Tibial nerve (tissue), 4 donors: Measurements from ENCODE around the gene SERINC5. TPM values are rescaled to one million over a fixed set of nuclear protein-coding genes. Genes with fewer than 3 reads are reported as not detected.

Experiments
- DNase-seq, 2 donors: peaks; one replicate each; pipeline ENCODE4 v3.0.0-alpha.2; 2019; ENCODE audit warnings: low spot score in 2 of 2
- H3K27ac ChIP-seq, 4 donors: fragments of 200-600 bp; sonication (generic) in 3 of 4; one replicate each; pipeline ENCODE4 v1.5.1; 2017 to 2019; ENCODE audit warnings: mild to moderate bottlenecking in 1 of 4
- H3K27me3 ChIP-seq, 2 donors: fragments of 200-600 bp; sonication (generic) in 1 of 2; one replicate each; pipeline versions ENCODE4 v1.5.1 to v1.6.0; 2017 to 2019
- H3K36me3 ChIP-seq, 3 donors: fragments of 200-600 bp; sonication (generic); one replicate each; pipeline ENCODE4 v1.5.1; 2018 to 2019
- H3K4me1 ChIP-seq, 4 donors: fragments of 200-600 bp; sonication (generic) in 3 of 4; one replicate each; pipeline ENCODE4 v1.5.1; 2017 to 2019
- H3K4me3 ChIP-seq, 4 donors: fragments of 200-600 bp; sonication (generic) in 3 of 4; one replicate each; pipeline ENCODE4 v1.5.1; 2017 to 2019; ENCODE audit warnings: mild to moderate bottlenecking in 1 of 4, moderate library complexity in 1 of 4
- H3K9me3 ChIP-seq, 4 donors: fragments of 200-600 bp; sonication (generic) in 3 of 4; one replicate each; pipeline ENCODE4 v1.5.1; 2017 to 2019
- EP300 ChIP-seq, 2 donors: sonication (generic); formaldehyde crosslinking; IDR thresholded peaks; one replicate each; pipeline ENCODE4 v1.6.1; 2017; ENCODE audit warnings: antibody characterized with exemption in 2 of 2, mild to moderate bottlenecking in 1 of 2
- POLR2A ChIP-seq, 2 donors: fragments of 450-650 bp; IDR thresholded peaks; one replicate each; pipeline ENCODE4 v1.6.1; 2017; ENCODE audit warnings: antibody characterized with exemption in 2 of 2, mild to moderate bottlenecking in 2 of 2, moderate library complexity in 2 of 2
- WGBS, 2 donors: methylation state at CpG; one replicate each; pipeline ENCODE4 v1.1.5; 2018; 5-methylcytosine and 5-hydroxymethylcytosine counted together
- total RNA-seq, 4 donors: library from RNA; depleted of rRNA; stranded (reverse); fragments of >200 nt; gene quantifications; one replicate each; pipeline ENCODE4 v1.1.0, GENCODE V29; 2016
- TF ChIP-seq, protein P1 (sequence below), 5 experiments: fragments of 200-600 bp in 3 of 5; fragments of 450-650 bp in 2 of 5; sonication (generic) in 3 of 5; IDR thresholded peaks; one replicate each; pipeline ENCODE4 v1.5.1; 2016 to 2019; ENCODE audit warnings: antibody characterized with exemption in 5 of 5, mild to moderate bottlenecking in 3 of 5, moderate library complexity in 2 of 5

SERINC5 gene
- total RNA-seq, 4 donors from 2014 or later: 29.1 to 35.8 (median 32.3) TPM

DNA sequence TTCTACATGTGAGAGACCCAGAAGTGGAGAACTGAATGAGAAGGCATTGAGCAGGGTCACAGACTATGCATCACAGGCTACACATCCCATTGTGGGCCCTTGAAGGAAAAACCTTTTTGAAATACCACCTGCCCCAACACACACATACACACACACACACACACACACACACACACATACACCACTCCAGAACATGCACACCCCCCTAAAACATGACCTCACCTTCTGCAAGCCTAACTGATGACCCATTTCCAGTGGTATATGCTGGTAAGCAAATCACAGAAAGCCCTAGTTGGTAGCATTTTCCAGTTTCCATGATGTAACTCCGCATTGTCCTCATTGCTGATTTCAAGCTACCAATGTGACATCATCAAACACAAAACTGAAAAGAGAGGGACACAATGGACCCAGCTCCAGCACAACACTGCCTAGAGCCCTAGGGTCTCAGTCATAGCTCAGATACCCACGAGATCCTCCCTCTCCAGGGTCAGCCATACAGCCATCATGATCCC is 184.3 kb downstream of the SERINC5 start:
- DNase-seq: no peak
- WGBS, 2 donors: 90% methylated on average over 2 of the region's 2 CpGs

DNA sequence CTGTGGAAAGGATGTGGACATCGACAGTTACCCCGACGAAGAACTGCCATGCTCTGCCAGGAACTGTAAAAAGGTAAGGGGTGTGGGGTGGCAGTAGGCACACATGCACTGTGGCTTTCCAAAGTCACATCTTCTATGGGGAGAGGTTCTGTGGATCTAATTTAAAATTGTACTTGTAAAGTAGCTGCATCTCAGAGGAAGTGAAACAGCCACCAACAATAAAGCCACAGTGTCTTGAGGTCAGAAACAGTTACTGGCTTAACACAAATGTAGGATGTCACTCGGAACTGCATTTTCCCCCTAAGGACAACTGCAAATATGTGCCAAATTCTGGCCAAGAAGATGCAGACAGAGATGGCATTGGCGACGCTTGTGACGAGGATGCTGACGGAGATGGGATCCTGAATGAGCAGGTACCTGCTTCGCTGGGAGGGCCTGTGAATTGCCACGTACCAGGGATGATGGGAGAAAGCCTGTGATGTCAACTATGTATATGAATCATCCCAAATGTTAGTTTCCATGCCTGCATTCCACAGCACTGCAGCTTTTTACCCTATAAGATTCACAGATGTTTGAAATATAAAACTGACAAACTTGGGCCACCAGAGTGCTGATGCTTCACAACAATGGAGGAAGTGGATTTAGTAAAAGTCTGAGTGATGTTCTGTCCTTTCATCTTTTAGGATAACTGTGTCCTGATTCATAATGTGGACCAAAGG is 185.4 kb downstream of the SERINC5 start:
- Histone ChIP-seq H3K36me3 (peaks cover 0 to 43% (median 0%) of the 10 kb centered on the region in 3 donors), H3K4me3 (peak overlapping the region in 1 of 4 donors; percentile 20), H3K9me3 (no peaks in the 10 kb centered on the region), H3K4me1 (peaks cover 0 to 23% (median 3%) of the 10 kb centered on the region in 4 donors), H3K27me3 (no peaks in the 10 kb centered on the region), H3K27ac (peak overlapping the region in 2 of 4 donors; percentile 78 to 81)
- no peak for TF ChIP-seq EP300 (IDR thresholded peaks at IDR 0.05)
- TF ChIP-seq, protein P1, sequence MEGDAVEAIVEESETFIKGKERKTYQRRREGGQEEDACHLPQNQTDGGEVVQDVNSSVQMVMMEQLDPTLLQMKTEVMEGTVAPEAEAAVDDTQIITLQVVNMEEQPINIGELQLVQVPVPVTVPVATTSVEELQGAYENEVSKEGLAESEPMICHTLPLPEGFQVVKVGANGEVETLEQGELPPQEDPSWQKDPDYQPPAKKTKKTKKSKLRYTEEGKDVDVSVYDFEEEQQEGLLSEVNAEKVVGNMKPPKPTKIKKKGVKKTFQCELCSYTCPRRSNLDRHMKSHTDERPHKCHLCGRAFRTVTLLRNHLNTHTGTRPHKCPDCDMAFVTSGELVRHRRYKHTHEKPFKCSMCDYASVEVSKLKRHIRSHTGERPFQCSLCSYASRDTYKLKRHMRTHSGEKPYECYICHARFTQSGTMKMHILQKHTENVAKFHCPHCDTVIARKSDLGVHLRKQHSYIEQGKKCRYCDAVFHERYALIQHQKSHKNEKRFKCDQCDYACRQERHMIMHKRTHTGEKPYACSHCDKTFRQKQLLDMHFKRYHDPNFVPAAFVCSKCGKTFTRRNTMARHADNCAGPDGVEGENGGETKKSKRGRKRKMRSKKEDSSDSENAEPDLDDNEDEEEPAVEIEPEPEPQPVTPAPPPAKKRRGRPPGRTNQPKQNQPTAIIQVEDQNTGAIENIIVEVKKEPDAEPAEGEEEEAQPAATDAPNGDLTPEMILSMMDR (IDR thresholded peaks at IDR 0.05): no peak
- TF ChIP-seq POLR2A (IDR thresholded peaks at IDR 0.05): no peak
- DNase-seq: no peak
- WGBS, 2 donors: 70 to 76% methylated on average over 10 of the region's 10 CpGs

More for the DNA sequence above, 184.3 kb downstream of the SERINC5 start:
- TF ChIP-seq EP300 (IDR thresholded peaks at IDR 0.05) (no peak), POLR2A (IDR thresholded peaks at IDR 0.05) (no peak)
- TF ChIP-seq, protein P1 (IDR thresholded peaks at IDR 0.05): no peak
- no peak overlapping the region for H3K4me3 ChIP-seq
- peaks cover 0 to 23% (median 3%) of the 10 kb centered on the region in 4 donors for H3K4me1 ChIP-seq
- no peaks in the 10 kb centered on the region for H3K9me3 ChIP-seq
- H3K27me3 ChIP-seq: no peaks in the 10 kb centered on the region
- H3K27ac ChIP-seq: no peak overlapping the region
- H3K36me3 ChIP-seq: peaks cover 0 to 52% (median 0%) of the 10 kb centered on the region in 3 donors

DNA sequence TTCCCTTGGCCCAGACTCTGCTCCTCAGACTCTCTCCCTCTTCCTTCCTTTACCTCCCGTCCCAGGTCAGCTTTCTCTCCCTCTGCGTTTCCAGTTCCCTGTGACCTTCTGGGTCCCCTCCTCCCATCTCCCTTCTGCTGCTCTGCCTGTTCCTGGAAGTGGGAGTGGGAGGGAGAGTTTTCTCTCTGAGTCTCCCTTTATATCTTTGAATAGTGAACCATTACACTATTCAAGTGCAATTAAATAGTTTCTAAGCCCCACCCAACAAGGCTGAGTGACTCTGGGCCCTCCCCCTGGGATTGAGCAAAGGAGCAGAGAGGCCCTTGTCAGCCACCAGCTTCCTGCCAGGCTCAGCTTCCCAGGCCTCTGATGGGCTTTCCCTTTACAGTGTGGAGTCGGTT is 185.9 kb downstream of the SERINC5 start:
- TF ChIP-seq POLR2A (IDR thresholded peaks at IDR 0.05) (no peak), EP300 (IDR thresholded peaks at IDR 0.05) (no peak)
- TF ChIP-seq, protein P1 (IDR thresholded peaks at IDR 0.05): no peak
- no peak for DNase-seq
- Histone ChIP-seq H3K27ac (peak overlapping the region in 3 of 4 donors; percentile 56 to 81 (median 78)), H3K4me3 (peak overlapping the region in 1 of 4 donors; percentile 20), H3K9me3 (no peaks in the 10 kb centered on the region), H3K36me3 (peaks cover 0 to 39% (median 0%) of the 10 kb centered on the region in 3 donors), H3K27me3 (no peaks in the 10 kb centered on the region), H3K4me1 (peaks cover 0 to 23% (median 3%) of the 10 kb centered on the region in 4 donors)
- 21 to 23% methylated on average over 3 of the region's 3 CpGs for WGBS, 2 donors

DNA sequence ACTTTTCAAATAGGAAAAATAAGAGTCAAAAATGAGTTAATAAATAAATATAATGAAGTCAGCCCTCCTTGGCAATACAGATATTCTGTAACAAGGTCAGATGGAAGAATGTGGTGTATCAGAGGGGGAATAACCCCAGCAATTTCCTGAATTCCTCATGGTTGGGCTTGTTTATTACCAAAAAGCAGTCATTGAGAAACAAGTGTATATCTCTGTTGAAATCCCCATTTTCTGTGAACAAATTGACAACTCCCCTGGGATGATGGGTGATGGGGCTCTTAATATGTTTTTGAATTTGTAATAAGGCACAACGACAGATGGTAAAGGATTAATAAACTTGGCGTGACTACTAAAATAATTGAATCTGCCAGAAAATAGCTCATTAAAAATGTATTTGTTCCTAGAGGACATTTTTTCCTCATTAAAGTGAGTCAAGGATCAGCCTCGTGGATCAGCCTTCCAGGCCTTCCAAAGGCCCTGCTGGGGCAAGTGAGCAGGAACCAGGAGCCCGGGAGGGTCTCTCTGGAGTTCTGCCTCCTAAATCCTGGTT is 186.5 kb downstream of the SERINC5 start:
- H3K27ac ChIP-seq: peak overlapping the region in 3 of 4 donors; percentile 56 to 81 (median 78)
- 29 to 30% methylated on average over 4 of the region's 4 CpGs for WGBS, 2 donors

More for the DNA sequence above, 186.5 kb downstream of the SERINC5 start:
- Histone ChIP-seq H3K27me3 (no peaks in the 10 kb centered on the region), H3K9me3 (no peaks in the 10 kb centered on the region), H3K4me3 (no peak overlapping the region), H3K36me3 (peaks cover 0 to 33% (median 0%) of the 10 kb centered on the region in 3 donors), H3K4me1 (peaks cover 0 to 23% (median 3%) of the 10 kb centered on the region in 4 donors)
- no peak for DNase-seq
- TF ChIP-seq, protein P1 (IDR thresholded peaks at IDR 0.05): no peak
- TF ChIP-seq POLR2A (IDR thresholded peaks at IDR 0.05) (no peak), EP300 (IDR thresholded peaks at IDR 0.05) (no peak)
